Pancreas (tissue), 10 donors: Measurements from ENCODE around the gene DIDO1. TPM values are rescaled to one million over a fixed set of nuclear protein-coding genes. Genes with fewer than 3 reads are reported as not detected.

Experiments used
- ATAC-seq, 4 donors: fragments of 200-7000 bp; cut with Tn5 transposase; one replicate each; pipeline versions ENCODE4 v1.8.0 to v1.9.1; 2020; ENCODE audit warnings: mild to moderate bottlenecking in 4 of 4, moderate library complexity in 4 of 4
- DNase-seq, 6 donors: peaks; one replicate each; pipeline ENCODE4 v3.0.0-alpha.2; 2020
- FAIRE-seq: peaks from 2 replicates; lab custom pipeline; 2012; peaks lifted over from hg19 to GRCh38; lab: Jason Lieb, UNC
- H3K27ac ChIP-seq, 4 donors: fragments of 200-600 bp; sonication (generic); 1 replicate in 3 of 4; 2 replicates in 1 of 4; pipeline versions ENCODE4 v1.5.0 to v1.8.0; 2020
- H3K27me3 ChIP-seq, 4 donors: fragments of 200-600 bp; one replicate each; pipeline ENCODE4 v1.8.0; 2021
- H3K36me3 ChIP-seq, 3 donors: fragments of 200-600 bp; sonication (generic) in 1 of 3; one replicate each; pipeline versions ENCODE4 v1.5.0 to v1.8.0; 2020 to 2021
- H3K4me1 ChIP-seq, 3 donors: fragments of 200-600 bp; one replicate each; pipeline ENCODE4 v1.8.0; 2021
- H3K4me3 ChIP-seq, 4 donors: fragments of 200-600 bp; sonication (generic) in 2 of 4; one replicate each; pipeline versions ENCODE4 v1.5.0 to v1.8.0; 2020 to 2021
- H3K9me3 ChIP-seq, 4 donors: fragments of 200-600 bp; one replicate each; pipeline ENCODE4 v1.8.0; 2021
- CTCF ChIP-seq, 4 donors: fragments of 200-600 bp; sonication (generic) in 3 of 4; IDR thresholded peaks; one replicate each; pipeline versions ENCODE4 v1.5.0 to v1.8.0; 2021; ENCODE audit warnings: antibody characterized with exemption in 4 of 4
- WGBS, 2 donors: extraction: QIAGEN DNeasy Blood & Tissue Kit; methylation state at CpG; one replicate each; pipeline ENCODE4 v1.1.7; 2013; 5-methylcytosine and 5-hydroxymethylcytosine counted together
- intact Hi-C, 3 donors: fragments of 100-400 bp; cut with DNase I; formaldehyde crosslinking; loops; one replicate each; pipeline versions ENCODE4 v1.11.1 to v1.14.2; 2022
- polyA plus RNA-seq, 2 donors: library from polyadenylated mRNA; stranded (reverse); fragments of 200-250 nt; gene quantifications; one replicate each; pipeline ENCODE4 v1.2.3, GENCODE V29; 2013
- total RNA-seq, 6 donors: library from RNA; stranded (reverse); fragmentation: NEBNext Ultra II Directional in 4 of 6; extraction: Animal tissue kit (Norgen Biotek cat#: 25700) in 4 of 6; gene quantifications; one replicate each; pipeline versions ENCODE4 v1.2.1 to v1.2.4, GENCODE V29; 2021 to 2023
- donor health status: healthy with polysubstance abuse.
- donor health status: DM: no; HTN: no; CAD: no; lungs with moderate emphysema.
- donor health status: DM: no; HTN: no; CAD: no.
- donor health status: control.
- donor health status: control.
- donor health status: Bipolar disorder and iron deficiency.
- donor health status: DM: yes; HTN: yes; CAD: no.
- donor health status: DM: no; HTN: no; CAD: no.
- donor health status: DM: no; HTN: no; CAD: no.
- donor health status: DM: yes; HTN: yes; CAD: no.

The DIDO1 gene
- total and polyA plus RNA-seq, 8 donors, result 16.7 to 29.8 (median 18.5) TPM

- no peak for DNase-seq
- H3K9me3 ChIP-seq, result no peaks in the 10 kb centered on the region
- H3K4me3 ChIP-seq, result no peak overlapping the region
- H3K36me3 ChIP-seq, result peaks cover 0 to 20% (median 6%) of the 10 kb centered on the region in 3 donors
- H3K27me3 ChIP-seq, result no peaks in the 10 kb centered on the region
- no peaks in the 10 kb centered on the region for H3K4me1 ChIP-seq
- no peak for FAIRE-seq
- intact Hi-C loops, result no loop called here
- WGBS, 2 donors, result 91 to 92% methylated on average over 15 of the region's 15 CpGs
- ATAC-seq, result no peak
- no peak overlapping the region for H3K27ac ChIP-seq
- no peak for TF ChIP-seq CTCF (IDR thresholded peaks at IDR 0.05)
These were observed 43.9 kb downstream of the DIDO1 start for GRCh38 chr20:62882426-62882825.

- no peak overlapping the region for H3K27ac ChIP-seq
- no peaks in the 10 kb centered on the region for H3K9me3 ChIP-seq
- DNase-seq (no peak), FAIRE-seq (no peak), ATAC-seq (no peak)
- no peak overlapping the region for H3K4me3 ChIP-seq
- no peak for TF ChIP-seq CTCF (IDR thresholded peaks at IDR 0.05)
- H3K27me3 ChIP-seq, result no peaks in the 10 kb centered on the region
- intact Hi-C loops, result no loop called here
- peaks cover 0 to 18% (median 6%) of the 10 kb centered on the region in 3 donors for H3K36me3 ChIP-seq
- WGBS, 2 donors, result 93 to 94% methylated on average over 46 of the region's 46 CpGs
- H3K4me1 ChIP-seq, result no peaks in the 10 kb centered on the region
These were observed 44.5 kb downstream of the DIDO1 start for GRCh38 chr20:62881662-62882395.

- Histone ChIP-seq H3K4me3 (no peak overlapping the region), H3K36me3 (peaks cover 0 to 14% (median 6%) of the 10 kb centered on the region in 3 donors), H3K4me1 (no peaks in the 10 kb centered on the region), H3K27me3 (no peaks in the 10 kb centered on the region), H3K9me3 (no peaks in the 10 kb centered on the region), H3K27ac (no peak overlapping the region)
- WGBS, 2 donors, result 94 to 95% methylated on average over 45 of the region's 45 CpGs
- no peak for TF ChIP-seq CTCF (IDR thresholded peaks at IDR 0.05)
- ATAC-seq (no peak), FAIRE-seq (no peak), DNase-seq (peak in 1 of 6 donors; percentile 74)
- intact Hi-C loops, result no loop called here
These were observed 45.2 kb downstream of the DIDO1 start for GRCh38 chr20:62880935-62881661.

GRCh38 chr20:62880147-62880934, 46.0 kb downstream of the DIDO1 start:
- ATAC-seq (no peak), DNase-seq (peak in 2 of 6 donors; percentile 12 to 58), FAIRE-seq (no peak)
- intact Hi-C loops, result no loop called here
- Histone ChIP-seq H3K9me3 (no peaks in the 10 kb centered on the region), H3K4me1 (no peaks in the 10 kb centered on the region), H3K27me3 (no peaks in the 10 kb centered on the region), H3K27ac (no peak overlapping the region), H3K36me3 (peaks cover 0 to 14% (median 6%) of the 10 kb centered on the region in 3 donors), H3K4me3 (no peak overlapping the region)
- no peak for TF ChIP-seq CTCF (IDR thresholded peaks at IDR 0.05)
- 93 to 94% methylated on average over 37 of the region's 37 CpGs for WGBS, 2 donors
